ENCODE data around the gene OTUB2. TPM values are rescaled to one million over a fixed set of nuclear protein-coding genes. Genes with fewer than 3 reads are reported as not detected.

The OTUB2 gene
- total RNA-seq, 4 donors from 2014 or later = 2.1 to 10.3 (median 7.4) TPM

GRCh38 chr14:94022532-94023411, 3.4 kb upstream of the OTUB2 start:
- no peak for DNase-seq
- WGBS, 2 donors = 54 to 72% methylated on average over 4 to 10 of the region's 10 CpGs
- peaks cover 7 to 30% (median 14%) of the 10 kb centered on the region in 3 donors for H3K4me1 ChIP-seq
- intact Hi-C loops (cut with DNase I) = no loop called here
- TF ChIP-seq POLR2A (IDR thresholded peaks at IDR 0.05) = no peak
- TF ChIP-seq, protein P1, sequence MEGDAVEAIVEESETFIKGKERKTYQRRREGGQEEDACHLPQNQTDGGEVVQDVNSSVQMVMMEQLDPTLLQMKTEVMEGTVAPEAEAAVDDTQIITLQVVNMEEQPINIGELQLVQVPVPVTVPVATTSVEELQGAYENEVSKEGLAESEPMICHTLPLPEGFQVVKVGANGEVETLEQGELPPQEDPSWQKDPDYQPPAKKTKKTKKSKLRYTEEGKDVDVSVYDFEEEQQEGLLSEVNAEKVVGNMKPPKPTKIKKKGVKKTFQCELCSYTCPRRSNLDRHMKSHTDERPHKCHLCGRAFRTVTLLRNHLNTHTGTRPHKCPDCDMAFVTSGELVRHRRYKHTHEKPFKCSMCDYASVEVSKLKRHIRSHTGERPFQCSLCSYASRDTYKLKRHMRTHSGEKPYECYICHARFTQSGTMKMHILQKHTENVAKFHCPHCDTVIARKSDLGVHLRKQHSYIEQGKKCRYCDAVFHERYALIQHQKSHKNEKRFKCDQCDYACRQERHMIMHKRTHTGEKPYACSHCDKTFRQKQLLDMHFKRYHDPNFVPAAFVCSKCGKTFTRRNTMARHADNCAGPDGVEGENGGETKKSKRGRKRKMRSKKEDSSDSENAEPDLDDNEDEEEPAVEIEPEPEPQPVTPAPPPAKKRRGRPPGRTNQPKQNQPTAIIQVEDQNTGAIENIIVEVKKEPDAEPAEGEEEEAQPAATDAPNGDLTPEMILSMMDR (IDR thresholded peaks at IDR 0.05) = no peak
- no peak overlapping the region for H3K27ac ChIP-seq
- H3K9me3 ChIP-seq = no peaks in the 10 kb centered on the region
- H3K27me3 ChIP-seq = no peaks in the 10 kb centered on the region
- H3K36me3 ChIP-seq = no peaks in the 10 kb centered on the region
- no peak overlapping the region for H3K4me3 ChIP-seq

DNA sequence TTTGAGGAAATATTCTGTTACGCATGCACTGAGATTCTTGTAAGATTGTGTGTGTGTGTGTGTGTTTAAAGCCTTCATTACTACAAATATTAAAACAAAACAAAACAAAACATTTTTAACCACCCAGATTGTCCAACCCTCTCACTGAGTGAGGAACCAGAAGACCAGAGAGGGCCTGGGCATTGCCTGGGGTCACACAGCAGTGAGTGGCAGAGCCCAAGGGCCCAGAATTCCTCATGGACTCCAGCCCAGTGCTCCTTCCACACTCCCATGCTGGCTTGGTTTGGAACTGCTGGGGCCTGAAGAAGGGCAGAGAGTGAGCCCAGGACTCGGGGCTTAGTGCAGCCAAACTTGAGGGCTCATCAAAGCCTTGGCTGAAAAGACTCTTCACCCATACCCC, 1.6 kb upstream of the OTUB2 start:
- no peaks in the 10 kb centered on the region for H3K9me3 ChIP-seq
- H3K4me1 ChIP-seq = peaks cover 7 to 41% (median 18%) of the 10 kb centered on the region in 3 donors
- no peaks in the 10 kb centered on the region for H3K27me3 ChIP-seq
- no peak for DNase-seq
- no peaks in the 10 kb centered on the region for H3K36me3 ChIP-seq
- H3K27ac ChIP-seq = no peak overlapping the region
- no peak overlapping the region for H3K4me3 ChIP-seq
- WGBS, 2 donors = 80 to 94% methylated on average over 2 of the region's 2 CpGs
- intact Hi-C loops (cut with DNase I) = no loop called here
- TF ChIP-seq, protein P1 (IDR thresholded peaks at IDR 0.05) = no peak
- TF ChIP-seq POLR2A (IDR thresholded peaks at IDR 0.05) = no peak

DNA sequence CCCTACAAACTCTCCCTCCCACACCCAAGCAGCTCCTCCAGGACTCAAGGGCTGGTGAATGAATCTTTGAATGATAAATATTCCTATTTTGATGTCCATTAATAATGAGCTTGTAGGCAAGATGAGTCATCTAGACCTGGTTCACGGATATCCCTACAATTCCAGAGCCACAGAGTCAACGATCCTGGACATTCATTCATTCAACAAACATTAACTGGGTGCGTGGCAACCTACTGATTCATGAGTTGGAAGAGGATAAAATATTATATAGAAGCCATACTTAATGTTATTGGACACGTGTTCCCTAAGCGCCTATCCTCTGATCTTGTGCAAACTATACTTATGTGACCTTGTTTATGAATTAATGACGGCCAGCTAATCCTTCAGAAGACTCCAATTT, 420 bp upstream of the OTUB2 start:
- no peak for TF ChIP-seq POLR2A (IDR thresholded peaks at IDR 0.05)
- TF ChIP-seq, protein P1 (IDR thresholded peaks at IDR 0.05) = no peak
- H3K36me3 ChIP-seq = no peaks in the 10 kb centered on the region
- H3K27me3 ChIP-seq = no peaks in the 10 kb centered on the region
- peaks cover 7 to 41% (median 18%) of the 10 kb centered on the region in 3 donors for H3K4me1 ChIP-seq
- no peak for DNase-seq
- no peaks in the 10 kb centered on the region for H3K9me3 ChIP-seq
- intact Hi-C loops (cut with DNase I) = no loop called here
- peak overlapping the region in 3 of 4 donors; percentile 52 to 95 (median 76) for H3K4me3 ChIP-seq
- H3K27ac ChIP-seq = peak overlapping the region in 1 of 4 donors; percentile 69
- WGBS, 2 donors = 30 to 34% methylated on average over 6 of the region's 6 CpGs

DNA sequence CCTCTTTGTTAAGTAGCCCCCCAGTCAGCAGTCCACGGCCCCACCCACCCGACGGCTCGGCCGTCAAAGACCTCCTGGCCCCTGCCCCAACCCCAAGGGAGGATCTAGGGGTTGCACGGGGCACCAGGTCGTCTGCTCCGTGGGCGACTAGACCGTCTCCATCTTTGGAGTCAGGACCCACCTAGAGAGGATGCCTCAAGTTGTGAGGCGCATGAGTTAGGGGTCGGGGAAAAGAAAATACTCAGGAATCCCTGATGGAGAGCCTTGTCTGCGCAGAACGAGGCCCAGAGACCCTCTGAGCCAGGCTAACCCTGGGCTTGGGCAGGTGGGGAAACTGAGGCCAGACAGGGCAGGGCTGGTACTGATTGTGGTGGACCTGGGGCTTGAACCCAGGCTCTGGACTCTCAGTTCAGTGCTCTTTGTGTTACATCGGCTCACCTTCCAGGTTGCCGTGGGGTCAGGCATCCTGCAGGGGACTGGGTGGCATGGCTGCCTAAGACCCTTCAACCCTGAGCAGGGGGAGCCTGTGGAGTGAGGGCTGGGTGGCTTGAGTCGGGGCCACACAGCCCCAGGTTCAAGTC, 839 bp downstream of the OTUB2 start:
- 57% methylated on average over 9 of the region's 17 CpGs; no CpG with 5 or more reads in 1 of the 2 donors for WGBS, 2 donors
- H3K27ac ChIP-seq = peak overlapping the region in 3 of 4 donors; percentile 69 to 75 (median 72)
- TF ChIP-seq POLR2A (IDR thresholded peaks at IDR 0.05) = no peak
- TF ChIP-seq, protein P1 (IDR thresholded peaks at IDR 0.05) = no peak

More for the DNA sequence above, 839 bp downstream of the OTUB2 start:
- intact Hi-C loops (cut with DNase I) = no loop called here
- Histone ChIP-seq H3K4me3 (peak overlapping the region; percentile 52 to 95 (median 71)), H3K4me1 (peaks cover 7 to 41% (median 18%) of the 10 kb centered on the region in 3 donors), H3K36me3 (no peaks in the 10 kb centered on the region), H3K9me3 (no peaks in the 10 kb centered on the region), H3K27me3 (no peaks in the 10 kb centered on the region)
- no peak for DNase-seq

All from esophagus squamous epithelium (tissue), 5 donors.